Glomerular visceral epithelial cell (primary cell): Measurements from ENCODE around the gene MAP1LC3A.

Experiments used
- DNase-seq: peaks from one replicate; pipeline ENCODE4 v3.0.0-alpha.2; 2016; ENCODE audit errors: extremely low spot score

MAP1LC3A gene

GRCh38 chr20:34529742-34530141 lies 28.8 kb upstream of the MAP1LC3A start:
- no peak for DNase-seq

- no peak for DNase-seq
Observed at GRCh38 chr20:34530342-34530741, 28.2 kb upstream of the MAP1LC3A start.

GRCh38 chr20:34531608-34532265 lies 26.8 kb upstream of the MAP1LC3A start:
- no peak for DNase-seq

- peak; percentile 17 for DNase-seq
Observed at GRCh38 chr20:34532320-34532719, 26.2 kb upstream of the MAP1LC3A start.

GRCh38 chr20:34532756-34533155 lies 25.8 kb upstream of the MAP1LC3A start:
- DNase-seq, result no peak

GRCh38 chr20:34534391-34535165 lies 23.9 kb upstream of the MAP1LC3A start:
- DNase-seq, result no peak

GRCh38 chr20:34535301-34535840 lies 23.1 kb upstream of the MAP1LC3A start:
- DNase-seq, result no peak

- no peak for DNase-seq
Observed at GRCh38 chr20:34535857-34536256, 22.7 kb upstream of the MAP1LC3A start.

GRCh38 chr20:34536798-34537394 lies 21.6 kb upstream of the MAP1LC3A start:
- DNase-seq, result no peak

- no peak for DNase-seq
Observed at GRCh38 chr20:34537651-34538050, 20.9 kb upstream of the MAP1LC3A start.

- peak; percentile 40 for DNase-seq
Observed at GRCh38 chr20:34538671-34539123, 19.8 kb upstream of the MAP1LC3A start.

GRCh38 chr20:34539756-34540155 lies 18.8 kb upstream of the MAP1LC3A start:
- no peak for DNase-seq

- no peak for DNase-seq
Observed at GRCh38 chr20:34540596-34541263, 17.8 kb upstream of the MAP1LC3A start.

- no peak for DNase-seq
Observed at GRCh38 chr20:34541264-34541901, 17.1 kb upstream of the MAP1LC3A start.

GRCh38 chr20:34541917-34542316 lies 16.6 kb upstream of the MAP1LC3A start:
- DNase-seq, result no peak

GRCh38 chr20:34542439-34542838 lies 16.1 kb upstream of the MAP1LC3A start:
- no peak for DNase-seq

GRCh38 chr20:34543463-34544056 lies 15.0 kb upstream of the MAP1LC3A start:
- no peak for DNase-seq

- DNase-seq, result no peak
Observed at GRCh38 chr20:34544109-34544796, 14.3 kb upstream of the MAP1LC3A start.

GRCh38 chr20:34546751-34547181 lies 11.8 kb upstream of the MAP1LC3A start:
- DNase-seq, result no peak

GRCh38 chr20:34547844-34548613 lies 10.5 kb upstream of the MAP1LC3A start:
- no peak for DNase-seq
